ENCODE results near the gene CHAT.

Gene CHAT

GRCh38 chr10:49613882-49614241 lies at the start of gene CHAT:
TSS of gene CHAT (plus strand) at chr10:49614037. CDS start at chr10:49614190, 153 bp downstream.
- DNase-seq (ENCODE audit: low read depth, low spot score) = no peak

- DNase-seq (ENCODE audit: low read depth, low spot score) = no peak
Measured at GRCh38 chr10:49564461-49565009, 49.3 kb upstream of the CHAT start.

GRCh38 chr10:49567810-49568209 lies 46.0 kb upstream of the CHAT start:
- DNase-seq (ENCODE audit: low read depth, low spot score) = no peak

- no peak for DNase-seq (ENCODE audit: low read depth, low spot score)
Measured at GRCh38 chr10:49568235-49568634, 45.6 kb upstream of the CHAT start.

GRCh38 chr10:49569031-49569631 lies 44.7 kb upstream of the CHAT start:
- no peak for DNase-seq (ENCODE audit: low read depth, low spot score)

GRCh38 chr10:49571388-49571787 lies 42.4 kb upstream of the CHAT start:
- DNase-seq (ENCODE audit: low read depth, low spot score) = no peak

GRCh38 chr10:49572594-49573114 lies 41.2 kb upstream of the CHAT start:
- DNase-seq (ENCODE audit: low read depth, low spot score) = no peak

- DNase-seq (ENCODE audit: low read depth, low spot score) = no peak
Measured at GRCh38 chr10:49575489-49576072, 38.3 kb upstream of the CHAT start.

- DNase-seq (ENCODE audit: low read depth, low spot score) = no peak
Measured at GRCh38 chr10:49577182-49577925, 36.5 kb upstream of the CHAT start.

- DNase-seq (ENCODE audit: low read depth, low spot score) = no peak
Measured at GRCh38 chr10:49578392-49578791, 35.4 kb upstream of the CHAT start.

- no peak for DNase-seq (ENCODE audit: low read depth, low spot score)
Measured at GRCh38 chr10:49579621-49580020, 34.2 kb upstream of the CHAT start.

- no peak for DNase-seq (ENCODE audit: low read depth, low spot score)
Measured at GRCh38 chr10:49585387-49585786, 28.4 kb upstream of the CHAT start.

GRCh38 chr10:49587981-49588380 lies 25.9 kb upstream of the CHAT start:
- DNase-seq (ENCODE audit: low read depth, low spot score) = no peak

- DNase-seq (ENCODE audit: low read depth, low spot score) = peak; percentile 18
Measured at GRCh38 chr10:49592726-49593563, 20.9 kb upstream of the CHAT start.

- no peak for DNase-seq (ENCODE audit: low read depth, low spot score)
Measured at GRCh38 chr10:49593564-49593875, 20.3 kb upstream of the CHAT start.

GRCh38 chr10:49593998-49594397 lies 19.8 kb upstream of the CHAT start:
- DNase-seq (ENCODE audit: low read depth, low spot score) = no peak

- DNase-seq (ENCODE audit: low read depth, low spot score) = peak; percentile 33
Measured at GRCh38 chr10:49594594-49594993, 19.2 kb upstream of the CHAT start.

GRCh38 chr10:49595003-49595712 lies 18.7 kb upstream of the CHAT start:
- no peak for DNase-seq (ENCODE audit: low read depth, low spot score)

GRCh38 chr10:49595713-49596492 lies 17.9 kb upstream of the CHAT start:
- no peak for DNase-seq (ENCODE audit: low read depth, low spot score)

GRCh38 chr10:49596493-49596809 lies 17.4 kb upstream of the CHAT start:
- DNase-seq (ENCODE audit: low read depth, low spot score) = no peak

GRCh38 chr10:49596836-49597235 lies 17.0 kb upstream of the CHAT start:
- no peak for DNase-seq (ENCODE audit: low read depth, low spot score)
